ENCODE measurements around the gene GPR31.

GRCh38 chr6:167113047-167113754 lies 44.6 kb downstream of the GPR31 start:
- TF ChIP-seq POLR2A (IDR thresholded peaks at IDR 0.05) (no peak), CTCF (IDR thresholded peaks at IDR 0.05) (no peak), EP300 (IDR thresholded peaks at IDR 0.05) (no peak), POLR2AphosphoS5 (IDR thresholded peaks at IDR 0.05) (no peak)
